ENCODE results near the gene ZNF277. TPM values are rescaled to one million over a fixed set of nuclear protein-coding genes. Genes with fewer than 3 reads are reported as not detected.

Gene ZNF277
- polyA plus RNA-seq, 1 donor (not counting 4 experiments of a cell fraction or from before 2014, with no cell fraction given) = 20.2 TPM

- Histone ChIP-seq H4K20me1 (ENCODE audit: control insufficient read depth, extremely low read depth, insufficient read depth, low read length) (no peaks in the 10 kb centered on the region), H3K9me1 (ENCODE audit: control insufficient read depth, extremely low read depth, insufficient read depth, low read length) (no peaks in the 10 kb centered on the region), H3K4me2 (ENCODE audit: control insufficient read depth, extremely low read depth, insufficient read depth, low read depth, low read length) (no peak overlapping the region), H3K9ac (ENCODE audit: control insufficient read depth, extremely low read depth, insufficient read depth, low read length) (no peak overlapping the region), H3K27me3 (ENCODE audit: control insufficient read depth, extremely low read depth, insufficient read depth, low read length) (no peaks in the 10 kb centered on the region), H3K27ac (ENCODE audit: control insufficient read depth, insufficient read depth, low read length) (no peak overlapping the region), H3K79me2 (ENCODE audit: control insufficient read depth, insufficient read depth, low read length) (no peaks in the 10 kb centered on the region), H2AFZ (ENCODE audit: control insufficient read depth, low read length) (no peak overlapping the region), H3K36me3 (ENCODE audit: control insufficient read depth in 2 of 2, extremely low read depth in 1 of 2, insufficient read depth in 2 of 2, low read length in 2 of 2) (no peaks in the 10 kb centered on the region), H3K4me3 (ENCODE audit: control insufficient read depth in 2 of 3, extremely low read depth in 1 of 3, insufficient read depth in 2 of 3, low read depth in 1 of 3, low read length in 3 of 3) (no peak overlapping the region), H3K4me1 (ENCODE audit: control insufficient read depth, extremely low read depth, insufficient read depth, low read length) (no peaks in the 10 kb centered on the region), H3K9me3 (ENCODE audit: control insufficient read depth, low read depth, low read length) (no peaks in the 10 kb centered on the region)
- dilution Hi-C loops (cut with MboI; ENCODE audit: extremely low pct_ligation_motif_present, low sequenced_read_pairs) = no loop called here
- FAIRE-seq = no peak
- TF ChIP-seq EZH2 (IDR thresholded peaks at IDR 0.05; ENCODE audit: low read length) (no peak), CTCF (optimal IDR thresholded peaks at IDR 0.05 in 1 of 3, IDR thresholded peaks at IDR 0.05 in 1 of 3, conservative IDR thresholded peaks at IDR 0.05 in 1 of 3; ENCODE audit: extremely low read depth in 1 of 3, insufficient read depth in 2 of 3, low read length in 3 of 3) (no peak)
- no peak for DNase-seq (ENCODE audit: low read depth, low spot score)
Measured at GRCh38 chr7:112306903-112307302, 100.4 kb downstream of the ZNF277 start.

GRCh38 chr7:112307506-112307905 lies 101.0 kb downstream of the ZNF277 start:
- dilution Hi-C loops (cut with MboI; ENCODE audit: extremely low pct_ligation_motif_present, low sequenced_read_pairs) = no loop called here
- Histone ChIP-seq H4K20me1 (ENCODE audit: control insufficient read depth, extremely low read depth, insufficient read depth, low read length) (no peaks in the 10 kb centered on the region), H3K9ac (ENCODE audit: control insufficient read depth, extremely low read depth, insufficient read depth, low read length) (no peak overlapping the region), H3K36me3 (ENCODE audit: control insufficient read depth in 2 of 2, extremely low read depth in 1 of 2, insufficient read depth in 2 of 2, low read length in 2 of 2) (no peaks in the 10 kb centered on the region), H3K79me2 (ENCODE audit: control insufficient read depth, insufficient read depth, low read length) (no peaks in the 10 kb centered on the region), H3K27me3 (ENCODE audit: control insufficient read depth, extremely low read depth, insufficient read depth, low read length) (no peaks in the 10 kb centered on the region), H3K4me3 (ENCODE audit: control insufficient read depth in 2 of 3, extremely low read depth in 1 of 3, insufficient read depth in 2 of 3, low read depth in 1 of 3, low read length in 3 of 3) (no peak overlapping the region), H3K27ac (ENCODE audit: control insufficient read depth, insufficient read depth, low read length) (no peak overlapping the region), H3K4me1 (ENCODE audit: control insufficient read depth, extremely low read depth, insufficient read depth, low read length) (no peaks in the 10 kb centered on the region), H3K4me2 (ENCODE audit: control insufficient read depth, extremely low read depth, insufficient read depth, low read depth, low read length) (no peak overlapping the region), H3K9me3 (ENCODE audit: control insufficient read depth, low read depth, low read length) (no peaks in the 10 kb centered on the region), H2AFZ (ENCODE audit: control insufficient read depth, low read length) (no peak overlapping the region), H3K9me1 (ENCODE audit: control insufficient read depth, extremely low read depth, insufficient read depth, low read length) (no peaks in the 10 kb centered on the region)
- no peak for DNase-seq (ENCODE audit: low read depth, low spot score)
- no peak for FAIRE-seq
- TF ChIP-seq CTCF (optimal IDR thresholded peaks at IDR 0.05 in 1 of 3, IDR thresholded peaks at IDR 0.05 in 1 of 3, conservative IDR thresholded peaks at IDR 0.05 in 1 of 3; ENCODE audit: extremely low read depth in 1 of 3, insufficient read depth in 2 of 3, low read length in 3 of 3) = no peak
